Kidney glomerular epithelial cell (primary cell): ENCODE measurements around the gene PDE4D.
A peak's percentile ranks its signal among the peaks of the same experiment; 100 is the strongest.

Experiments used
- DNase-seq: peaks from one replicate; lab custom pipeline; 2025; lab: John Stamatoyannopoulos, UW

Gene PDE4D

DNA sequence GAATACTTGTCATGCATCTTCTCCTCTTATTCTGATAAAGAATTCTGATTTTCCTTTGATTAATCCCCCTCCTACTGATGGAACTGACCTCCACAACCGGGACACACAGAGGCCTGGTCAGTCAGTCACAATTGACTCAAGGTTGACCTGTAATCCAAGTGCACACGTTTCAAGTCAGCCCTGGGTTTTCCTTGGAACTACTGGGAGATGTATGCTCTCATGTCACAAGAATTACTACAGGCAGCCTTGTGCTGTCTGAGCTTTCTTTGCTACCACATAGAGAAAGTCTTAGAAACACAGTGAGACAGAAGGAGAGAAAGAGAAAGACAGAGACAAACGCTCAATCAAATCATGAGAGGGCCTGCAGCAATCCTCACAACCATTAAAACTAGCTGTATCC is 345.8 kb downstream of the PDE4D start:
- no peak for DNase-seq

GRCh38 chr5:59544573-59544972 is 349.0 kb downstream of the PDE4D start:
- no peak for DNase-seq

DNA sequence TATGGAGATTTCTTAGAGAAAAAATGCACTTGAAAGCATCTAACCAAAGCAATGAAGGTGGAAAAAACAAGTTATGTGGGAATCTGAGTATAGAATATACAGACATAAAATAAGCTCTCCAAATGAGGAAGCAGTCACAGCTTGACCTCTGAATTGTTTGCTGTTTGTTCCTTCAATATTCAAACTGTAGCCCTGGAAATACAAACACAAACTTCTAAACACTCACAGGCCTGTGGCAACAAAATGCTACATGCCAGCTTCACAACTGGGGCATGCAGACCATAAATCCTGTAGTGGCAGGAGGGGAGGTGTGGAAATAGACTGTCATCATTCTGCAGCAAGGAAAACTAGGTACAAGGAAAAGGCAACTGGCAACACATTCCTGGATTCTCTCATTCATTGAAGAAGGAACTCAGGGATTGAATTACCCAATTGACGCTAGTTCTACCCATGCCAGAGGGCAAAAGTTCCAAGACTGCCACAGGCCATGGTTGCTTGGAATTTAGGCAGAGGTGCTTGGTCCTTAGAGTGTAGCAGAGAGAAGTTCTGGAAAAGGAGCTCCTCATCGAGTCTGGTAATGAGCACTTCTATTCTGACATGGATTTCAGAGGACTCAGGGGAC is 349.6 kb downstream of the PDE4D start:
- DNase-seq: peak; percentile 39

GRCh38 chr5:59542851-59543820 is 350.4 kb downstream of the PDE4D start:
- peak; percentile 43 for DNase-seq

DNA sequence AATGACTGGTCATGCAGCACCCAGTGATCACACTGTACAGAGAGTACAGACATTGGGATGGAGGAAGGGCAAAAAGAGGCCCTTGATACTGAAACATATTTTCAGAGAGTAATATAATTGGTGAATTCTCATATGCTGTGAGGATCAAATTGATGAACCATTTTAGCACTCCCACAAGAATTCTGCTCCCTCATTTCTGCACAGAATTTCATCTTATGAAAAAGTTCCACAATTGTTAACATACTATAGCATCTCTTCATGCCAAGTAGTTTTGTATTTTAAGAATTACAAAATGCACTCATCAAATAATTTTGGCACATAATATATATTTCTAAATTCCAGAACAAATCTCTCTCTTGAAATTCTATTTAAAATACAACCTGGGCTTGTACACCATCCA is 351.2 kb downstream of the PDE4D start:
- no peak for DNase-seq

DNA sequence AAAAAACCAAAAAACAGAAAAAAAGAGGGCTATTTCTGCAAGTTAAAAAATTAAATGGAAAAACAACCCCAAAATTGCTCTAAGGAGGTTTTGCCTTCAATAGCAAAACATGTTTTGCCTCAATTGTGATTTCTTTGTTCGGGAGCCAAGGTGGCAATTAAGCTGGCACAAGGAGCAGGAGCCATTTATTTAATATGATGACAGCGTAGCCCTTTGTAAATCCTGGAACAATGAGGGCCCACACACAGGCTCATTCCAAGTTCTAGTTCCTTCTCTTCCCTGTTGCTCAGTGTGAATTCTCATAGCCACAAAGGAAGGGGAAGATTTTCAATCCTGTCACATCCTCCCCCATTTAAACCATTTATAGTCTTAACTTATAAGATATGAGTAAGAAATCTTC is 353.2 kb downstream of the PDE4D start:
- DNase-seq: no peak

- no peak for DNase-seq
These were observed 354.8 kb downstream of the PDE4D start for GRCh38 chr5:59538750-59539121.

DNA sequence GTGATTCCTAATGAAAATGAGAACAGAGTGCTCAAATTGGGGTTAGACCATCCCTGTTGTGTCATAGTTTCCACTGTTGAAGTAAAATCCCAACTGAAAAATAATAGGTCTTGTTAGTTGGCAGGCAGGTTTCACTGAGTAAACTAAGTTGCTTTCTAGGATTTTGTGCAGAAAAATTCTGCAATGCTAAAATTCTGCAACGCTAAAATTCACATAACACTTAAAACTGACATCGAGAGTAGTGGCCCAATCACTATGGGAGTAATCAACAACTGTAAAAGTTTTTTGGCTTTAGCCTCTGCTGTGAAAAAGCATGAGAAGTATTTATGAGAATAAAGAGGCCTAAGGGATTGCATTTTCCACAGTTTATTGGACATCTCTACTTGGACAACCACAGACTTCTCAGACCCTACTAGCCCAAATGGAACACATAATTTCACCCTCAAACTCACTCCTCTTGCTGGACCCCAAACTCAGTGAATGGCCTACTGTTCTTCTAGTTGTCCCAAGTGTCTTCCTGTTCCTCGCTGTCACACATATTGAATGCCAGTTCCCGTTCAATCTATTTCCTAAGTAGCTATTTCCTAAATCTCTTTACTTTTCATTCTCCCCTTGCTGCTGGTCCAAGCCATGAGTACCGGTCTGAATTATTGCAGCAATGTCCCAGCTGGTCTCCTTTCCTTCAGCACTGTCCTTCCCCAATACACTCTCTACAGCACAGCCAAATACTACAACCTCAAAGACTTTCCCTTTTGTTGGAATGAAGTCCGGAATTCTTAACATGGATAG is 355.4 kb downstream of the PDE4D start:
- DNase-seq: no peak

- no peak for DNase-seq
These were observed 356.7 kb downstream of the PDE4D start for GRCh38 chr5:59536875-59537274.

DNA sequence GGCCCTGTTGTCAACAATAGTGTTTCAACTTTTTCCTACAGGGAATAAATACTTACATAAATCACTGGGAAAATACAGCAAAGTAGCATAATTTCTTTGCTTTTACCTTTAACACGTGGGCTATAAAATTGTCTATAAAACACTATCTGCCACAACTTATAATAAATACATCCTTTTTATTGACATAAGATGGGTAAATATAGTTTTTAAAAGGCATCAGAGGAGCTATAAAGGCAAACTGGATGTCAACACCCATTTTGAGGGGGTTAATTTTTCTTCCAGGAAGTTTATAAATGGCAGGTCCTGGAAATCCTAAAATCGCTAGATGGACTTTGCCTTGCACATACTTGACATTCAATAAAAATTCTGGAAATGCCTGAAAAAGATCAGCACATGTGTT is 358.0 kb downstream of the PDE4D start:
- DNase-seq: no peak

DNA sequence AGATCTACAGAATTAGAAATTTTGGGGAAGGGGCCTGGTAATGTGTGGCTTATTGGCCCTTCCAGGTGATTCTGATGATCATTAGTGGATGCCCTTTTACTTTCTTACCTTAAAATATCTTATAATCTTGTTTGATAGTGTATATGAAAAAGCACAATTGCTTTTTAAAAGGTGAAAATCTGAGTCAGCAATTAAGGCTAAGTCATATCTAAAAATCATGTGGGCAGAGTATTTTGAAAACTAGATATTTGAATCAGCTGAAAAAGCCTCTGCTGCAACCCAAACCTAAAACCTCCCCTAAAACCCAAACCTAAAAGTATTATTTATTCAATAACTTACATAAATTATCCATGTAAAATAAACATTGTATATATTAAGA is 359.8 kb downstream of the PDE4D start:
- DNase-seq: no peak

DNA sequence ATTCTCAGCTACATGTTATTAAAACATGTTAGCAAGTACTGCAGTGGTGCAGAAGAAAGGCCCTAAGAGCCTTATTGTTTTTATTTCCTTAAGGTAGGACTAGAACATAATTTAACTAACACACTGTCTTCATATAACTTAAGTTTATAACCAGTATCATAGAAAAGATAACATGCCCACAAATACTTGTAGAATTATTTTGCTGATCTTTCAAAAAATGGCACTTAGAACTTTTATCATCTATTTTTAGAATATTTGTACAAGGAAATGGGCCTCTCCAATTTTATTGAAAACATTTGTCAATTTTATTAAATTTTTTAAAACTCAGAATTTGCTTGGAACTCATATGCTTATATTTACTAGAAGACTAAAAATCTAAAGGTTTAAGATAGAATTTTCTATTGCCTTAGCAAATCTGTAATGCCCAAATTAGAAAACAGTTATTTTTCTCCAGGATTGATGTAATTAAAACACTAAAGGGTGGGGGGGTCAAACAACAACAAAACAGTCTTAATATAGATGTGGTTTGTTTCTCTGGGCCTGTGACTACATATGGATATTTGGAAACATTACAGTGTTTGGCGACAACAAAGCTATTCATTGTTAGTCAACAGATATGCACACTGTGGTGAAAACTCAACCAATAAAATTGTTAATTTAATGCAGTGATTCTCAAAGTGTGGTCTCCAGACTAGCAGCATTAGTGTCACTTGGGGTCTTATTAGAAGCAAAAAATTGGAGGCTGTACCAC is 360.4 kb downstream of the PDE4D start:
- DNase-seq: no peak

DNA sequence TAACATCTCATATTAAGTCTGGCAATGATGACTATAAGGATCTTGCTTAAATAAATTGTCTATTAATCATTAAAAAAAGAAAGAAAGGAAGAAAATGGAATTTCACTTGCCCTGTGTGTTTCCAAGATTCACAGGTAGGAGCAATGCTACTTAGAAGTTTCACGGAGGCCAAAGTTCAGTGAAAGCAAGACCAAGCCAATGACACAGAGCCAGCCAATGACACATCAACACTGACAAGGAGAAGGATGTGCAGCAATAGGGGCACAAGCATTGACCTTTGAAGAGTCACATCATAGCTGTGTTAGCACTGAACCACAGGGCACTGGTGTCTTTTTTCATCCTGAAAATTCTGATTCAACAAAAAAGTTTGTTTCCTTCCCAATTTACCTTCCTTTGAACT is 364.3 kb downstream of the PDE4D start:
- DNase-seq: no peak

DNA sequence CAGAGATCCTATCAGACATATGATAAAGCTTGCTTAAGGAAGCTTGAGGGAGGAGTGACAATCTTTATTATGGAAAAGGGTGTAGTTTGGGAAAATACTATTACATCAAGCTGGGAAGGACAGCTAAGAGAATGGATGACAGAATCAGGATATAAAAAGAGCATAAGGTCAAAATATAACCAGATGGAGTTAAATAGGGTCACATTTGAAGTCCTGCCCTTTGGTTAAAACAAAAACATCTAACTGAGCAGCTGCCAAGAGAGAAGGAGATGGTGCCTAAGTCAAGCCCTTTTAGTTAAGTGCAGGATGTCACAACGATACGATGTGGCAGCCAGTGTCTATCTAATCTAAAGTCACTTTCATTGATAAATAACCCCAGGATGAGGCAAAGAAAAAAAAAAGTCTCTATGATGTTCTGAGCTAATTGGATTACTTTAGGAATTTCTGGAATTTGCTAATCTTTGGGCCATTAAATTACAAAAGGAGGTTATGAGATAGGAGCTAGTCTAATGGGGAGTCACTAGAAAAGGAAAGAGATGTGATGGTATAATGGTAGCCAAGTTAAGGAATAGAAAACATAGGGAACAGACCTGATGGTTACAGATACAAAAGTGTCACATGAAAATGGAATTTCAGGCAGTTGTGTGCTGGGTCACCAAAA is 365.2 kb downstream of the PDE4D start:
- DNase-seq: no peak

DNA sequence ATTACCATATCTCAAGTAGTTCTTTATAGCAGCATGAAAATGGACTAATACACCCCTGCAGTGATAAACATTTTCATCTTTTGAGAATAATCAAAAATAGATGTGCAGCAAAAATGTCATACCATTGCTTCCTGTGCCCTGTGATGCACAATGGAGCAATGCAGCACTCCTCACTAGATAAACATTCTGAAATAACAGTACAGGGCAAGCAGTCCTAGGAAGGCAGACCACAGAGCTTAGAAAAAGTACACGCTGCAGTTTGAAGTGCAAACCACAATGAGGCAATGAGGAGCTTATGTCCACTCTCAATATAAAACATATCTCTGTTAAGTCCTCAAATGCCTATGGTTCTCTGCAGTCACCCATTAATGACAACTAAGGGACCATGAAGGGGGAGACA is 367.6 kb downstream of the PDE4D start:
- DNase-seq: peak; percentile 69

- no peak for DNase-seq
These were observed 368.2 kb downstream of the PDE4D start for GRCh38 chr5:59525311-59525710.

DNA sequence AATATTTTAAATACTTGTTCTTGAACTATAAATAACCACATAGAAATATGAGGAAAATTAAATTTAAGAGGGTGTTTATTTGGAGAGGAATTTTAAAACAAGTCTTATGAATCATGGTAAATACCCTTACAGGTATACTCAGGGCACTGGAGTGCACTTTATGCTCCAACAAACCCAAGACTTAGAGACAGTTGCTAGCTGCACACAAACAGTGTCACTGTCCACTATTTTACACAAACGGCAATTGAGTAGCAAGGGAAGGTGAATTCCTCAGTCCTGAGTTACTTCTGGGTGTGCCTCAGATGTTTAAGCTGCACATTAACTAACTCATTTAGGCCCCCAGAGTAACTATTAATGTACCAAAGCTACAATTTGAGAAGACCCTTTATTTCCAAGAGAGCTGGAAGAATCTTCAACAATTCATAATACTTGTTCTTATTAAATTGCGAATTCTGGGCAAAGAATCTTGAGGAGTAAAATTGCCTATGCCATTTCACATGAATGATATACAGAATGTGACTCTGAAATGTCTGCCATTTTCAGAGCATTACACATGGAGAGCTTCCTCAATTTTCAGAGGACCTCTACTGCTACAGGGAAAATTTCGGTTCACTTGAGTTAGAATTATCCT is 371.2 kb downstream of the PDE4D start:
- DNase-seq: peak; percentile 76

DNA sequence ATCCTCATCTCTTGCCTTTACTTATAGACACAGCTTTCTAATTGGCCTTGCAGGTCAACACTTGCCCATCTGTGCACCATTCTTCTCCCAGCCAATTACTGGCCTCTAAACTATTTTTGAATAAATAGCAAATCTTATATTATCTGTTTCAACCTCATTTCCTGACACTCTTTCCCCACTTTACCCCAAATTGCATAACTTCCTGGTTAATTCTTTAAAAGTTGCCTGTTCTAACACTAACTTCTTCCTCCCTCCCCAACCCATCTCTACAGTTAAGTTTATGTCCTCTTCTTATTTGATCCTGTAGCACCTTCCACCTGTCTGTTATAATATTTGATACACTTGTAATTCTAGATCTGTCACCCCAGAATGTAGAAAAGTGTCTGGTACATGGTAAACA is 372.1 kb downstream of the PDE4D start:
- no peak for DNase-seq

GRCh38 chr5:59519338-59519737 is 374.2 kb downstream of the PDE4D start:
- no peak for DNase-seq

- peak; percentile 38 for DNase-seq
These were observed 375.5 kb downstream of the PDE4D start for GRCh38 chr5:59517926-59518585.
